IPS-15b (cell line): ENCODE data around the gene PPP1R18.
"Not testable (repeated sequence)": the region's sequence is repeated elsewhere in the genome, so short reads cannot be mapped to it uniquely, and the experiment has no call there.

Experiments used
- H3K27me3 ChIP-seq: one replicate; pipeline ENCODE4 v1.6.1; 2013; ENCODE audit warnings: low read length; ENCODE audit not compliant: control insufficient read depth, insufficient read depth
- H3K36me3 ChIP-seq: one replicate; pipeline ENCODE4 v1.6.1; 2013; ENCODE audit warnings: low read length; ENCODE audit not compliant: control insufficient read depth, insufficient read depth
- H3K4me1 ChIP-seq: one replicate; pipeline ENCODE4 v1.6.1; 2013; ENCODE audit warnings: mild to moderate bottlenecking, low read length; ENCODE audit not compliant: control insufficient read depth, insufficient read depth
- H3K4me3 ChIP-seq: one replicate; pipeline ENCODE4 v1.5.1; 2013; ENCODE audit warnings: low read depth, low read length
- H3K9ac ChIP-seq: one replicate; pipeline ENCODE4 v1.6.1; 2013; ENCODE audit warnings: low read depth, mild to moderate bottlenecking, low read length
- H3K9me3 ChIP-seq: one replicate; pipeline ENCODE4 v1.6.1; 2013; ENCODE audit warnings: mild to moderate bottlenecking, low read length; ENCODE audit not compliant: control insufficient read depth, insufficient read depth

The PPP1R18 gene

GRCh38 chr6:30670760-30671527 lies 15.5 kb downstream of the PPP1R18 start:
- Histone ChIP-seq H3K36me3 (peaks cover 8% of the 10 kb centered on the region), H3K9me3 (no peaks in the 10 kb centered on the region), H3K27me3 (no peaks in the 10 kb centered on the region), H3K9ac (no peak overlapping the region), H3K4me1 (no peaks in the 10 kb centered on the region), H3K4me3 (no peak overlapping the region)

- H3K27me3 ChIP-seq, H3K9me3 ChIP-seq, H3K4me3 ChIP-seq, H3K4me1 ChIP-seq, H3K9ac ChIP-seq: not testable (repeated sequence)
- H3K36me3 ChIP-seq, result peaks cover 32% of the 10 kb centered on the region
Measured at GRCh38 chr6:30666300-30666699, 20.1 kb downstream of the PPP1R18 start.

GRCh38 chr6:30664994-30665767 lies 21.3 kb downstream of the PPP1R18 start:
- Histone ChIP-seq H3K27me3 (no peaks in the 10 kb centered on the region), H3K9me3 (no peaks in the 10 kb centered on the region), H3K9ac (no peak overlapping the region), H3K4me3 (no peak overlapping the region), H3K4me1 (no peaks in the 10 kb centered on the region), H3K36me3 (peaks cover 28% of the 10 kb centered on the region)

- H3K27me3 ChIP-seq, H3K9ac ChIP-seq, H3K4me3 ChIP-seq, H3K9me3 ChIP-seq, H3K4me1 ChIP-seq: not testable (repeated sequence)
- H3K36me3 ChIP-seq, result peaks cover 51% of the 10 kb centered on the region
Measured at GRCh38 chr6:30657922-30658321, 28.5 kb downstream of the PPP1R18 start.

GRCh38 chr6:30657454-30657853 lies 29.0 kb downstream of the PPP1R18 start:
- no peak overlapping the region for H3K4me3 ChIP-seq
- peaks cover 51% of the 10 kb centered on the region for H3K36me3 ChIP-seq
- no peaks in the 10 kb centered on the region for H3K4me1 ChIP-seq
- no peaks in the 10 kb centered on the region for H3K9me3 ChIP-seq
- no peaks in the 10 kb centered on the region for H3K27me3 ChIP-seq
- no peak overlapping the region for H3K9ac ChIP-seq

GRCh38 chr6:30656513-30656912 lies 29.9 kb downstream of the PPP1R18 start:
- Histone ChIP-seq H3K27me3 (no peaks in the 10 kb centered on the region), H3K9ac (no peak overlapping the region), H3K4me3 (no peak overlapping the region), H3K36me3 (peaks cover 52% of the 10 kb centered on the region), H3K9me3 (no peaks in the 10 kb centered on the region), H3K4me1 (no peaks in the 10 kb centered on the region)

- H3K36me3 ChIP-seq, result peaks cover 52% of the 10 kb centered on the region
Measured at GRCh38 chr6:30655743-30656094, 30.7 kb downstream of the PPP1R18 start.

GRCh38 chr6:30654798-30655742 lies 31.4 kb downstream of the PPP1R18 start:
- Histone ChIP-seq H3K9ac (no peak overlapping the region), H3K9me3 (no peaks in the 10 kb centered on the region), H3K36me3 (peaks cover 49% of the 10 kb centered on the region), H3K27me3 (no peaks in the 10 kb centered on the region), H3K4me3 (no peak overlapping the region), H3K4me1 (no peaks in the 10 kb centered on the region)

More at GRCh38 chr6:30655743-30656094, 30.7 kb downstream of the PPP1R18 start:
- H3K27me3 ChIP-seq, result no peaks in the 10 kb centered on the region
- no peaks in the 10 kb centered on the region for H3K4me1 ChIP-seq
- no peak overlapping the region for H3K4me3 ChIP-seq
- no peak overlapping the region for H3K9ac ChIP-seq
- no peaks in the 10 kb centered on the region for H3K9me3 ChIP-seq

- Histone ChIP-seq H3K36me3 (peaks cover 25% of the 10 kb centered on the region), H3K4me3 (no peak overlapping the region), H3K4me1 (peaks cover 4% of the 10 kb centered on the region), H3K9ac (no peak overlapping the region), H3K27me3 (no peaks in the 10 kb centered on the region), H3K9me3 (no peaks in the 10 kb centered on the region)
Measured at GRCh38 chr6:30651143-30651542, 35.3 kb downstream of the PPP1R18 start.

GRCh38 chr6:30647242-30648116 lies 39.0 kb downstream of the PPP1R18 start:
- Histone ChIP-seq H3K27me3 (no peaks in the 10 kb centered on the region), H3K9me3 (no peaks in the 10 kb centered on the region), H3K4me1 (peaks cover 6% of the 10 kb centered on the region), H3K36me3 (peaks cover 13% of the 10 kb centered on the region), H3K9ac (peak overlapping the region; percentile 81), H3K4me3 (peak overlapping the region; percentile 90)
